ENCODE results near the gene MRPS23. TPM values are rescaled to one million over a fixed set of nuclear protein-coding genes. Genes with fewer than 3 reads are reported as not detected.
"Not testable (repeated sequence)": the region's sequence is repeated elsewhere in the genome, so short reads cannot be mapped to it uniquely, and the experiment has no call there.

MRPS23 gene
- total and polyA plus RNA-seq, 12 donors = 8.5 to 90.6 (median 36.6) TPM

- DNase-seq = no peak
- Histone ChIP-seq H3K36me3 (replicated peaks in 1 of 2) (peaks cover 0 to 10% of the 10 kb centered on the region in 2 donors), H3K4me3 (peak overlapping the region; percentile 64 to 97 (median 90)), H3K4me1 (replicated peaks in 1 of 2) (peaks cover 27 to 49% of the 10 kb centered on the region in 2 donors), H3K27ac (peak overlapping the region in 4 of 5 donors; percentile 55 to 96 (median 94)), H3K27me3 (no peaks in the 10 kb centered on the region), H3K9me3 (replicated peaks in 1 of 3) (no peaks in the 10 kb centered on the region)
- WGBS, 4 donors = 15 to 17% (median 17%) methylated on average over 22 to 27 of the region's 27 CpGs
- intact Hi-C loops (cut with DNase I) = no loop called here
- no peak for TF ChIP-seq POLR2A (IDR thresholded peaks at IDR 0.05)
- no peak for TF ChIP-seq CTCF (IDR thresholded peaks at IDR 0.05)
Observed at GRCh38 chr17:57849163-57849873, 526 bp downstream of the MRPS23 start.

GRCh38 chr17:57846056-57846945 lies 3.5 kb downstream of the MRPS23 start:
- WGBS, 4 donors = 88 to 94% (median 91%) methylated on average over 13 to 31 of the region's 32 CpGs
- peaks cover 12 to 21% of the 10 kb centered on the region in 2 donors for H3K4me1 ChIP-seq (replicated peaks in 1 of 2)

GRCh38 chr17:57842280-57842679 lies 7.6 kb downstream of the MRPS23 start:
- WGBS, 4 donors = 83 to 88% (median 85%) methylated on average over 1 of the region's 1 CpG
- peaks cover 0 to 43% of the 10 kb centered on the region in 2 donors for H3K36me3 ChIP-seq (replicated peaks in 1 of 2)
- intact Hi-C loops (cut with DNase I) = no loop called here

More at GRCh38 chr17:57846056-57846945, 3.5 kb downstream of the MRPS23 start:
- DNase-seq; intact Hi-C loops (cut with DNase I); H3K27ac ChIP-seq; H3K27me3 ChIP-seq; H3K9me3 ChIP-seq (replicated peaks in 1 of 3); H3K4me3 ChIP-seq: not testable (repeated sequence)
- H3K36me3 ChIP-seq (replicated peaks in 1 of 2) = peaks cover 0 to 18% of the 10 kb centered on the region in 2 donors

GRCh38 chr17:57839571-57839923 lies 10.3 kb downstream of the MRPS23 start:
- intact Hi-C loops (cut with DNase I) = loop anchor here in 1 of 2 donors (10.0 kb wide), 1 partner anchor 165 kb away; no protein-coding TSS in a partner anchor
- no peaks in the 10 kb centered on the region for H3K9me3 ChIP-seq (replicated peaks in 1 of 3)
- no peak for DNase-seq
- peaks cover 0 to 36% of the 10 kb centered on the region in 2 donors for H3K36me3 ChIP-seq (replicated peaks in 1 of 2)
- no peak for TF ChIP-seq POLR2A (IDR thresholded peaks at IDR 0.05)
- no peak for TF ChIP-seq CTCF (IDR thresholded peaks at IDR 0.05)
- H3K4me3 ChIP-seq = no peak overlapping the region
- no peaks in the 10 kb centered on the region for H3K27me3 ChIP-seq
- peaks cover 9 to 14% of the 10 kb centered on the region in 2 donors for H3K4me1 ChIP-seq (replicated peaks in 1 of 2)
- no peak overlapping the region for H3K27ac ChIP-seq
- 81 to 94% (median 92%) methylated on average over 6 of the region's 6 CpGs for WGBS, 4 donors

More at GRCh38 chr17:57842280-57842679, 7.6 kb downstream of the MRPS23 start:
- DNase-seq = no peak
- no peak overlapping the region for H3K27ac ChIP-seq
- TF ChIP-seq CTCF (IDR thresholded peaks at IDR 0.05) (no peak), POLR2A (IDR thresholded peaks at IDR 0.05) (no peak)
- no peaks in the 10 kb centered on the region for H3K27me3 ChIP-seq
- H3K9me3 ChIP-seq (replicated peaks in 1 of 3) = no peaks in the 10 kb centered on the region
- H3K4me1 ChIP-seq (replicated peaks in 1 of 2) = no peaks in the 10 kb centered on the region
- no peak overlapping the region for H3K4me3 ChIP-seq
